HG03378 (cell line): ENCODE results near the gene EXOC3L1.

Experiments used
- ATAC-seq: cut with Tn5 transposase; IDR thresholded peaks from one replicate; pipeline ENCODE4 v1.9.1; 2021; ENCODE audit warnings: mild to moderate bottlenecking, moderate library complexity; ENCODE audit not compliant: unreplicated experiment

Gene EXOC3L1

GRCh38 chr16:67183627-67184452, 6.1 kb downstream of the EXOC3L1 start, which contains the start of gene MATCAP1:
MATCAP1 (minus strand) TSS chr16:67183963; CDS start chr16:67180610, 3,353 bp downstream.
- ATAC-seq = peak; percentile 87

- ATAC-seq = no peak
Observed at GRCh38 chr16:67183284-67183626, 6.7 kb downstream of the EXOC3L1 start.

- ATAC-seq = no peak
Observed at GRCh38 chr16:67182288-67182687, 7.6 kb downstream of the EXOC3L1 start.

- no peak for ATAC-seq
Observed at GRCh38 chr16:67181346-67181745, 8.6 kb downstream of the EXOC3L1 start.

- ATAC-seq = no peak
Observed at GRCh38 chr16:67180166-67180565, 9.8 kb downstream of the EXOC3L1 start.

GRCh38 chr16:67179421-67180080, 10.4 kb downstream of the EXOC3L1 start:
- no peak for ATAC-seq

GRCh38 chr16:67177743-67178699, 11.9 kb downstream of the EXOC3L1 start:
- ATAC-seq = no peak

- no peak for ATAC-seq
Observed at GRCh38 chr16:67176662-67177061, 13.3 kb downstream of the EXOC3L1 start.

GRCh38 chr16:67174706-67175231, 15.2 kb downstream of the EXOC3L1 start:
- ATAC-seq = no peak

- ATAC-seq = peak; percentile 40
Observed at GRCh38 chr16:67173808-67174705, 15.9 kb downstream of the EXOC3L1 start.

- no peak for ATAC-seq
Observed at GRCh38 chr16:67173323-67173722, 16.6 kb downstream of the EXOC3L1 start.

- ATAC-seq = no peak
Observed at GRCh38 chr16:67170949-67171649, 18.8 kb downstream of the EXOC3L1 start.

- peak; percentile 32 for ATAC-seq
Observed at GRCh38 chr16:67170168-67170948, 19.6 kb downstream of the EXOC3L1 start, which contains the start of gene NOL3. NOL3 (plus strand) TSS chr16:67170538.

GRCh38 chr16:67169642-67170167, 20.2 kb downstream of the EXOC3L1 start:
- no peak for ATAC-seq

GRCh38 chr16:67169011-67169451, 20.9 kb downstream of the EXOC3L1 start:
- ATAC-seq = no peak

GRCh38 chr16:67167588-67167987, 22.3 kb downstream of the EXOC3L1 start:
- no peak for ATAC-seq

GRCh38 chr16:67166598-67167168, 23.3 kb downstream of the EXOC3L1 start:
- no peak for ATAC-seq

- ATAC-seq = no peak
Observed at GRCh38 chr16:67166110-67166547, 23.8 kb downstream of the EXOC3L1 start.
